Activated CD8-positive, alpha-beta memory T cell treated with anti-CD3 and anti-CD28 coated beads, Interleukin-2, amount 50 U/mL, for 1 hour (primary cell): Measurements from ENCODE around the gene GEN1.
"Not testable (repeated sequence)": the region's sequence is repeated elsewhere in the genome, so short reads cannot be mapped to it uniquely, and the experiment has no call there.

ENCODE experiments used
- DNase-seq: peaks from one replicate; pipeline ENCODE4 v3.0.0-alpha.2; 2020; ENCODE audit errors: extremely low read depth

The GEN1 gene

DNA sequence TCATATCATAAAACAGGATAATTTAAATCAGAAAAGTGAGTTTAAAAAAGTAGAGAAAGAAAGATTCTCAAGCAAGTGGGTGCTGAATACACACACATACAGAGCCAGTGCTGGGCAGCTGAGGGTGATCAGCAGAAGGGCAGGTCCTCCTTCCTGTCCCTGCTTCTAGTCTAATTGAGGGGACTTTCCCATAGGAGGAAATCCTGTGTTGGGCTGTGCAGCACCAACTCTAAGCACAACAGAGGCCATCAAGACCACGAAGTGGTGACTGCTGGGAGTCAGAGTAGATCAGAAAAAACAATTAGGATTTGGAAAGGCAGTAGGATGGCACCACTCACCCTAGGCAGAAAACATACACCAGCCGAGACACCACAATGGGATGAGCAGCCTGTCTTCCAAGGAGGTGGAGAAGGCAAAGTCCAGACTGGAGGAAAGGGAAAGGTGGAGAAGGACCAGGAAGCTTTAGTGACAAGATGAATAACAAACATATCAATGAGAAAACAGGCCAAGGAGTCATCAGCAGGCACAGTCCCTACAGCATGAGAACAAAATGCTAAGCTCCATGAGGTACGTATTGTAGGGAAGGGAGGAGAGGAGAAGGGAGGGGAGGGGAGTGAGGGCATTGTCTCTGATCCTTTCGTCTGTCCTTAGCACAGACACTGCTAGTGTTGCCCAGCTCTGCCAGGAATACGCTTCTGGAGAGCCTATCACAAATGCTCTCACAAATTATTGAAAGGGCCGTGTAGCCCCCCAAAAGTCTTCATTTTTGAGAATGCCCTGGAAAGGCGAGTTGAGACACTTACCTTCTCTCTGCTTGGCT, 45.6 kb downstream of the GEN1 start:
- no peak for DNase-seq

DNA sequence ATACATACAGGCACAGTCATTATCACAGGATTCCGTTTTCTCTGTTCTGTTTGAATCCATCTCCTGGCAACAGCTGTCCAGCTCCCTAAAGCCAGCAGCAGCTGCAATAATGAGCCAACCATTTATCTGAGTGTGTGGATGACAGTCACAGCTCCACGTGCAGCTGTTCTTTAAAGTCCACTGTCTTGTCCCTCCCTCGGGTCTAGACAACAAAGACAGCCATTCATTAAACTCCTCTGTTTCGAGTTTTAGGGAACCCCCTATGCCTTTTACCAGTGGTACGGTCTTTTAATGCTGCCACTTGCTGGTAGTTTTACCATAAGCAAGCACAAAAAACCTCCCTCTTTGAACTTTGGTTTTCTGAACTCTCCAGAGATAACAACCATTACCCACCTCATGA, 46.3 kb downstream of the GEN1 start:
- DNase-seq, result no peak

DNA sequence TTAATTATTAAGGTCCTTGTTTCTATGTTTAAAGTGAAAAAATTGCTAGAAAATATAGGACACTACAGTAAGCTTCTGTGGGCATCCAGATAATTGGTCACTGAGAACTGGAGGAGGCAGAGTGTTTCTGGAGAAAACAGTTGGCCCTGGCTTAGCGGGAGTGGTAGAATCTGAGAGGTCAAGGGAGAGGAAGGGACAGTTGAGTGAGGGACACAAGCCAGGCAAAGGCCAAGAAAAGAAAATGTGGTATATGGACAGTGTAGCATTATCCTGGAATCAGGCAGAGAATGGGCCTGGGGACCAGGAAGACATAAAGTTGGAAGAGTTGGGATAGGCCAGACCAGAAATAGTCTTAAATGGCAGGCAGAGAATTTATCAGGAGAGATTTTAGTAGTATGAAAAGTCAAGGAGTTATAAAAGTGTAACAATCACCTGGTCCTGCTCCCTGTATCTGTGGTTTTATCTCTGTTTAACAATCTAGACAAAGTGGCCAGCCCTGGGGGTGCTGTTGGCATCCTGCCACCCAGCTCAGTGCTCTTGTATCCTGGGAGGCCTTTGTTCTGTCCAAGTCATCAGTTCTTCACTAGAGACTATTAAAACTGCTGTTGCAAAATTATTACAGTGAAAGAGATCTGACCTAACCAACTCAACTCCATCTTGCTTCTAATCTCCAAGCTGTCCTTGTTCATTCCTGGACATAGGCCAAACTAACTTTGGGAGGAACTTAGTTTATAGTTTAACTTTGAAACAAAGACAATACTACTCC, 46.9 kb downstream of the GEN1 start:
- no peak for DNase-seq

DNA sequence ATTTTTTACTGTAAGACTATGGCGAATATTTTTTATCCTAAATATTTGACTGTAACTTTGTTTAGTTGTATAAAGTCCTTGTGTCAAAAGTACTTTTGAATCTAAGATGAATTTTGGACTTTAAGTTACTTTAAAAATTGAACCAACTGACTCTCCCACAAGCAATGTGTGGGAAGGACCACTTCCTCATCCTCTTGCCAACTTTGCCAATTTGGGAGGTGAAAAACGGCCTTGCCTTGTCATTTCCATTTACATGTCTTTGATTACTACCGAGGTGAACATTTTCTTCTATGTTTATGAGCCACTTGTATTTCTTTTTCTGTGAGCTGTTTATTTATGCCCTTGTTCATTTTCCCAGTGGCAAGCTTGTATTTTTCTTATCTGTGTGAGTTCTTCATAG, 49.6 kb downstream of the GEN1 start:
- no peak for DNase-seq

DNA sequence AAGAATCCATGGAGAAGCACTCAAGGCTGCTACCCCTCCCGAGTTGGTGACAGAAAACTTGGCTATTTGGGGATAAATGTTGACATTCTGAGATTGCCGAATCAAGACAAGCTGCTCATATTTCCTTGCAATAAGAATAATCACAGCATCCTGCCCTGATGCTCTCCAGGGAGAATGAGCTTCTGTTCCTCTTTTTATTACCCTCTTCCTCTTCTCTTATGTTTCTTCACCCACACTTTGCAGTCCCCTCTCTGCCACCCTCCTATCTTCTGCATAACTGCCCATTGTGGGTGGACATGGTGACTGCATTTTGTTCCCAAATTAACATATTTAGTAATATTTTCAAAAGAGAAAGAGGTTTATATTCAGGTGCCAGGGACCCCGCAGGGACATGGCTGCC, 50.4 kb downstream of the GEN1 start:
- DNase-seq, result no peak

DNA sequence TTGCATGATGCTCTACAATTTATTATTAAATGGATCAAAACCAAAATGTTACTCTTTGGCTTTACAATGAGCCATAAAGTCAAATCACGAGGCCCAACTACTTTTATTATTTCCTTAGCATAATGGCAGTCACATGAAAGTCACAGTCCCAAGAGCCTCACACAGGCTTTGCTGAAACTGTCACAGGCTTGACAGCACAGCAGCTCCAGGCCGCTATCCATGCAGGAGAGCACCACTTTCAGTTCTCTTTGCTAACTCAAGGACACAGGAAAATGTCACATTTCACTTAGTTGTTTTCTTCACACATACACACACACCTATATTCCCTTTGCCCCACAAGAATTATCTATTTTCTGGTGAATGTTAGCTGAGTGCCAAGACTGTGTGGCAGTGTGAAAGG, 51.2 kb downstream of the GEN1 start:
- DNase-seq, result no peak

DNA sequence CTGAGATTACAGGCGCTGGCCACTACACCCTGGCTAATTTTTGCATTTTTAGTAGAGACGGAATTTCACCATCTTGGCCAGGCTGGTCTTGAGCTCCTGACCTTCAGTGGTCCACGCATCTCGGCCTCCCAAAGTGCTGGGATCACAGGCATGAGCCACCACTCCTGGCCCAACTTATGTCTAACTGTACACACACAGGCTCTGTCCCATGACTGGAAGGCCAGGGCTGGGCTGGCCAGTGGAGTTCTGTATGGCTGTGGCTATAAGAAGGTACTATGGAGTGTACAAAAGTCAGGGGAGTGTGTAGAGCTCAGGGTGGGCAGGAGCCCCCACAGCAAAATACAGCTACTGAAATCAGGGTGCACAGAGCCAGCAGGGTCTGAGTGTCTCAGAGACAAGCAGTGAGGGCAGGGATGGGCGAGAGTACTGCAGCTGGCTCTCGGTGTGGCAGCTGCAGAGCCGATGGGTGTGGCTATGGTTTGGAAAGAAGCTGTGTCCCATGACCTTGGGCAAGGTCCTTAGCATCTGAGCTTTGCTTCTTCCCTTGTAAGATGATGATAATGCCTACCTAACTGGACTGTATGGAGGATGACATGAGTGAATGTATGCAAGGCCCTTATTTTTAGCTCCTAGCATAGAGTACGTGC, 51.9 kb downstream of the GEN1 start:
- no peak for DNase-seq

DNA sequence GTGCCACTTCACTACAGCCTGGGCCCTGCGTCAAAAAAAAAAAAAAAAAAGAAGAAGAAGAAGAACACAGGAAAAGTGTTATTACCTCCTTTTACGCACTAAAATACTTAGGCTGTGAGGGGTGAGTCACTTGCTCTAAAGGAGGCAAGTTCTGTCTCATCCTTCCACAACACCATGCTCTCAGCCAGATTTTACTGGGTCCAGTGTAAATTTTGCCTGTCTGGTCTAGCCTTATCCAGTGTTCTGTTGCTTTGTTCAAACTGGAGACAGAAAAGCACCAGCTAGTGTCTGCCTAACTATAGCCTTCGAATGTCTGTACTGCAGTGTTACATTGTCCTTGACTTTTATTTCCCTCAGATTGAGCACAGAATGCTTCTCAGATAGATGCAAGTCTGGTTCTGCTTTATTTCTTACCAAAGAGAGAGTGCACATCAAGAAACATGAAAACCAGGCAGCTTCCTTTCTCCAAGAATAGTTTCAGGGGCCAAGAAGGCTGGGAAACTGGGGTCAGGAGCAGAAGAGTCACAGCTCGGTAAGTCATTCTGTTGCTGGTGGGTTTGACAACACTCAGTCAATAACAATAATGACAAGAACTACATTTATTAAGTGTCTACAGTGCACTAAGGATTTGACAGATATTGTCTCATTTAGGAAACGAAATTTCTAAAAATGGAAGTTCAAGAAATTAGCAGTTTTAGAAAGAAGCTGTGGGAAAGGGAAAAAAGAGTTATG, 59.2 kb downstream of the GEN1 start:
- DNase-seq, result no peak

DNA sequence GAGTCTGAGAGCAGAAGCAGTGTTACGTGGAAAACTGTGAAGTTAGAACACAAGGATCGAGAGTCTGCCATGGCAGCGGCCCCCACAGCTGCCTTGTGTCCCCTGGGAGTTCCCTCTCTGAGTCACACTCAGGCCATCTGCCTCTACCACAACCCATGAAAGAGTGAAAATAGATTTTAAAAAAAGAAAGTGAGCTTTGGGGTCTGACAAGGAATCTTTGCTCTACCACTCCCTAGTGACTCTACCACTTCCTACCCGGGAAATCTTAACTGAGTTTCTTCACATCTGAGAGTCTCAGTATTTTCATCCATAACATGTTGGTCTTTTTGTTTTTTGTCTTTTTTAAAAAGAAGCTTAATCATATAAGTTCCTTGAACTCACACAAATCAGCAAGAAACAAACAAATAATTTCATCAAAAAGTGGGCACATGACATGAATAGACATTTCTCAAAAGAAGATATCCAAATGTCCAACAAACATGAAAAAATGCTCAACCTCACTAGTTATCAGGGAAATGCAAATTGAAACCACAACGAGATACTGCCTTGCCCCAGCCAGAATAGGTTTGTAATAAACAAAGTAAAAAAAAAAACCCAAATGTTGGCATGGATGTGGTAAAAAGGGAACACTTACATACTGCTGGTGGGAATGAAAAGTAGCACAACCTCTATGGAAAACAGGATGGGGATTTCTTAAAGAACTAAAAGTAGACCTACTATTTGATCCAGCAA, 60.0 kb downstream of the GEN1 start:
- DNase-seq, result no peak

DNA sequence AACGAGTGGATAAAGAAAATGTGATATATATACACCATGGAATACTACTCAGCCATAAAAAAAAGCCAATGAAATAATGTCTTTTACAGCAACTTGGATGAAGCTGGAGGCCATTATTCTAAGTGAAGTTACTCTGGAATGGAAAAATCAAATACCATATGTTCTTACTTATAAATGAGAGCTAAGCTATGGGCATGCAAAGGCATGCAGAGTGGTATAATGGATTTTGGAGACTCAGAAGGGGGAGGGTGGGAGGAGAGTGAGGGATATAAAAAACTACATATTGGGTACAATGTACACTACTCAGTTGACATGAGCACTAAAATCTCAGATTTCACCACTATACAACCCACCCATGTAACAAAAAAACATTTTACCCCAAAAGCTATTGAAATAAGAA, 60.7 kb downstream of the GEN1 start:
- DNase-seq, result no peak

DNA sequence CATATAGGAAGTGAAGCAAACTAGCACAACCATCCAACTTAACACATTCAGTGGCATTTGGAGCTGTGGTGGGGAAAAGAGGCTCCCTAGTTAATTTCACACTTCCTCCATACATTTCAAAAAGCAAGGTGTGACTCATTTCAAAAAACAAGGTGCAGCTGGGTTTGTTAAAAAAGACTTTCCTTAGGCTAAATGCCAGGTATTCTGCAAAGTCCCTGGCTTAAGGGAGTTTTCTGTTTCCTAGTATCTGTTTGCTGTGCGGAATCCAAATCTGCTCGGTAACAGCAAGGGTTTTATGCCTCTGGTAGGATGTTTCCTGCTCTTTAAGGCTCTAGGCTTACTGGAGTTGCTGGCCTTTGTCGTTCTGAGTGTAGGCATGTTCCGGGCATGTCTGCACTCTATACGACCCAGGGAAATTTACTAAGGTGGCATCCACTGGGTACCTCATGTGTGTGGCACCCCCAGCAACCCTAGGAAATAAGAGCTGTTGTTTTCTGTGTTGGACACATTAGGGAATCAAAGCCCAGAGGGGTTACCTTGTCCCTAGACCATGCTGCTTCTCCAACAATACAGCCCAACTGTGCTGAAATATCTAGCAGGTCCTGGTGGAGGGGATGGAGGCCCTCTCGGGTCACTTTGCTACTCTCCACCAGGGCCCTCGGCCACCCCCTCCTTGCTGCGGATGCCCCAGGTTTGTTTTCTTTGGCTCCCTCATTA, 61.7 kb downstream of the GEN1 start:
- no peak for DNase-seq

DNA sequence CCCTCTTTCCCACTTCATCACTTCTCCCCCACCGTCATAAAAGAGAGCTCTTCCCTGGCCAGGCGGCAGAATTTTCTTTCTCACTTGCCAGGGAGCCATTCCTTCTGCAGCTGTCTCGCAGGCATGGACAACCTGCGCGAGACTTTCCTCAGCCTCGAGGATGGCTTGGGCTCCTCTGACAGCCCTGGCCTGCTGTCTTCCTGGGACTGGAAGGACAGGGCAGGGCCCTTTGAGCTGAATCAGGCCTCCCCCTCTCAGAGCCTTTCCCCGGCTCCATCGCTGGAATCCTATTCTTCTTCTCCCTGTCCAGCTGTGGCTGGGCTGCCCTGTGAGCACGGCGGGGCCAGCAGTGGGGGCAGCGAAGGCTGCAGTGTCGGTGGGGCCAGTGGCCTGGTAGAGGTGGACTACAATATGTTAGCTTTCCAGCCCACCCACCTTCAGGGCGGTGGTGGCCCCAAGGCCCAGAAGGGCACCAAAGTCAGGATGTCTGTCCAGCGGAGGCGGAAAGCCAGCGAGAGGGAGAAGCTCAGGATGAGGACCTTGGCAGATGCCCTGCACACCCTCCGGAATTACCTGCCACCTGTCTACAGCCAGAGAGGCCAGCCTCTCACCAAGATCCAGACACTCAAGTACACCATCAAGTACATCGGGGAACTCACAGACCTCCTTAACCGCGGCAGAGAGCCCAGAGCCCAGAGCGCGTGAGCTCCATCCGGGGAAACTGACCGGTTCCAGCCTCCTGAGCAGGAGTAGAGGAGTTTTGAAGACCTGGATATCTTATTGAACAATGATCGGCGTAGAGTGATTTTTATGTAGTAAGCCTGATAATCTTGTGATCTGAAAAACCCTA, 62.7 kb downstream of the GEN1 start, which contains the start of gene MSGN1:
Gene MSGN1 (plus strand): TSS at position 65 of the 850 bp plus-strand sequence. CDS start 59 bp downstream, at position 124.
- DNase-seq, result no peak

DNA sequence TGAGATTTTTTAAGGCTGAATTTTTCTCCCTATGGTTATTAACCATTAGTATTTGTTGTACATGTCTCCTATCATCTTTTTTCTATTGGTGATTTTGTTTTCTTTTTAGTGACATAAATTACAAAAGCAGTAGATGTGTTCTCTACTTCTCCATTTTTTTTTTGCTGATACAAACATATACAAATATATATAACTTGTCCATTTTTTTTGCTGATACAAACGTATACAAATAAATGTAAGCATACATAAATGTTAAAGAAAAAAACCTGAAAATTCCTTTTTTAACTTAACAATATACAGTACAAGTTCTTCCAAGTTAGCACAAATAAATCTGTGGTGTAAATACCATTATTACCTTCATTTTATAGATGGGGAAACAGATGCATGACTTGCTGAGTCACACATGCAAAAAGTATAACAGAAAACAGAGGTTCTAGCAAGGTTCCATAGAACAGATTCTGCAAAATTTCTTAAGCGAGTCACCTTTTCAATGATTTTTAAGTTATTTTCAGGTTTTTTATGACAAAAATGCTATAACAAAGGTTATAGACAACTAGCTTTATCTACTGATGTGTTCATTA, 64.4 kb downstream of the GEN1 start:
- no peak for DNase-seq

DNA sequence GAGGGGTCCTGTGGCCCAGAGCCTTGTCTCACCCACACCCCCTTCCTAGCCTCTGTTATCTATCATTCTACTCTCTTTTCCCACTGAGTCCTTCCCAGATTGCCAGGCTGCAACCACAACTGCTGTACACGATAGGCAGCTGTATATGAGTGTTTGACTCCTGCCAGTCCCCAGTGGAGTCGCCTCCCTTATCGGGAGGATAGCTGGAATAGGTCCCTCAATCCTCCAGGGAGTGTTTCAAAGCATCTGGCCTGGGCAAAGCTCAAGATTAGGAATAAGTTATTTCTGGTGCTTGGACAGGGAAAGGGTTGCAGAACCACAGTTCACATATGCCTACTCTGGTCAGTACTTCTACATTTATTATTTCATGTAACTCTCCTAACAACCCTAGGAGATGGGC, 67.1 kb downstream of the GEN1 start:
- no peak for DNase-seq

DNA sequence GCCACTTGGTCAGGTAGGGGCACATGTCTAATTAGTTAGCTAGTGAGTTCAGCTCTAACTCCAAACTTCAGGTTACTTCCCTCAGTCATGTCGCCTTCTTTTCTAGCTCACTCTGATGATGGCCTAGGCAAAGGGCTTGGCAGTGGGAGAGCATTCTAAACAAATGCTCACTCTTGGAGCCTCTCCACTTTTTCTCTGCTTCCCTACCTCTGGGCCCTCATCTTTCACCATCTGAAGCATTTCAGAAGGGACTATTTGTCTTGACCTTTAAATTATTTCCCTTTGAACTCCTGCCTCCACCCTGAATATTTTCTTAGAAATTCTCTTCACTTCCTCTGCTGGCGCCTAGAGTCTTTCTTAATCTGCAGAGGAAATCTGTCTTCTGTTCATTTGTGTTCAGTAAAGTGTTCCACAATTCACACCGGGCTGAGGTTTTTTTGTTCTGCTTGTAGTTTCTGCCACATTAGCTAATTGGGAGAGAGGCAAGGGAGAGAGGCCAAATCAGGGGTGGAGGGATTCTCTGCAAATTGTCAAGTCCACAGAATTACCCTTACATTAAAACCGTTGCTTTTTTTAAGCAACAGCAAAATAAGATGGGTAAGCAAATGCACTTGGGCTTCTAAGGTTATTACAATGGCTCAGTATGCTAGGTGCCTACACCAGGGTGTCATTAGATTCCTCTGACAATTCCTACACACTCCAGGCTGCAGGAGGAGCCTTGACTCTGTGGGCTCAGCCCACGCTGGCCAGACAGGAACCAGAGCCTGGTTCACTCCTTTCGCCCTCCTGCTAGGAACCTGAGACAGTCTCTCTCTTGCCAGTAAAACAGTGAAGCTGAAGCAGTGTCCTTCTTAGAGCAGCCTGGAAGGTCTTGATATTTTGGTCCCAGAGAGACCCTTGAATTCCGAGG, 67.9 kb downstream of the GEN1 start:
- no peak for DNase-seq

DNA sequence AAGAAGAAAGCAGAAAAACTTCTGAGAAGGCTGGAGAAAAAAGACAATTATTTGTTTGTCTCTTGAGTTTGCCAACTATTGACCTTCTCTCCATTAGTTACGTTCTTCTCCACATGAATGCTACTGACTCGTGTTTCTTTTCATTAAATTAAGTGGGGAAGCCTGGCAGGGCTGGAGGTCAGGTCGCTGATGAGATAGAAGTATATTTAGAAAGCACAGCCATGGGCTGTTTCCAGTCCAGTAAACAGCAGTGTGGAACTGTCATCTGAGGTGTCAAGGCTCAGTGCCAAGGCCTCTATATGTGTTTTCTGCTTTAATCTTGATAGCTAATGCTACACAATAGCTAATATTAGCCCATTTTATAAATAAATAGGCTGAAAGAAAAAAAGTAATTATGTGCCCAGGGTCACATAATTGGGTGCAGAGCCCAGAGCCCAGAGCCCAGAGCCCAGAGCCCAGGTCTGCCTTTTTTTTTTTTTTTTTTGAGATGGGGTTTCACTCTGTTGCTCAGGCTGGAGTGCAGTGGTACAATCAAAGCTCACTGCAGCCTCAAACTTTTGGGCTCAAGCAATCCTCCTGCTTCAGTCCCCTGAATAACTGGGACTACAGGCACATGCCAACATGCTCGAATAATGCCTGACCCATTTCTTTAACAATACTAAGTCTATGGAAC, 68.6 kb downstream of the GEN1 start:
- no peak for DNase-seq

DNA sequence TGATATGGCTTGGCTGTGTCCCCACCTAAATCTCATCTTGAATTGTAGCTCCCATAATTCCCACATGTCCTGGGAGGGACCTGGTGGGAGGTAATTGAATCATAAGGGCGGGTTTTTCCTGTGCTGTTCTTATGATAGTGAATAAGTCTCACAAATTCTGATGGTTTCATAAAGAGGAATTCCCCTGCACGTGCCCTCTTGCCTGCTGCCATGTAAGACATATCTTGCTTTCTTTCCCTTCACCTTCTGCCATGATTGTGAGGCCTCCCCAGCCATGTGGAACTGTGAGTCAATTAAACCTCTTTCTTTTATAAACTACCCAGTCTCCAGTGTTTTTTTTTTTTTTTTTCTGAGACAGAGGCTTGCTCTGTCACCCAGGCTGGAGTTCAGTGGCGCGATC, 69.7 kb downstream of the GEN1 start:
- not testable (repeated sequence) for DNase-seq

DNA sequence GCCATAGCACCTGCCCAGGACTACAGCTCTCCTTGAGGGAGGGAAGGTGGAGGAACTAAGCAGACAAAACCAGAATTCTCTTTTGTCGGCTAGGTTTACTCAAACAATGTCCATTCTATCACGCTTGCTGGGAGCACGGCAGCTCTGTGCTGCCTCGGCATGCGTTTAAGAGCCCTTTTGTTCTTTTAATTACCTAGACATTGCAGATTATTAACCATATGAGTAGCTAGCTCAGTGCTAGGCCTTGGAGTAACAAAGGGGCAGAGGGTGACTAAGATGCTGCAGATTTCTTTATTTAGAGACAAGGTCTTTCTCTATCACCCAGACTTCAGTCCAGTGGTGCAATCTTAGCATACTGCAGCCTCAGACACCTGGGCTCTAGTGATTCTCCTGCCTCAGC, 73.4 kb downstream of the GEN1 start:
- DNase-seq, result no peak
